Tibial nerve (tissue), 3 donors: Measurements from ENCODE around the gene MR1.

Experiments
- POLR2A ChIP-seq, 2 donors: fragments of 450-650 bp; IDR thresholded peaks; one replicate each; pipeline ENCODE4 v1.6.1; 2017; ENCODE audit warnings: antibody characterized with exemption in 2 of 2, mild to moderate bottlenecking in 2 of 2, moderate library complexity in 2 of 2
- TF ChIP-seq, protein P1 (sequence below), 5 experiments: fragments of 200-600 bp in 3 of 5; fragments of 450-650 bp in 2 of 5; sonication (generic) in 3 of 5; IDR thresholded peaks; one replicate each; pipeline ENCODE4 v1.5.1; 2016 to 2019; ENCODE audit warnings: antibody characterized with exemption in 5 of 5, mild to moderate bottlenecking in 3 of 5, moderate library complexity in 2 of 5

DNA sequence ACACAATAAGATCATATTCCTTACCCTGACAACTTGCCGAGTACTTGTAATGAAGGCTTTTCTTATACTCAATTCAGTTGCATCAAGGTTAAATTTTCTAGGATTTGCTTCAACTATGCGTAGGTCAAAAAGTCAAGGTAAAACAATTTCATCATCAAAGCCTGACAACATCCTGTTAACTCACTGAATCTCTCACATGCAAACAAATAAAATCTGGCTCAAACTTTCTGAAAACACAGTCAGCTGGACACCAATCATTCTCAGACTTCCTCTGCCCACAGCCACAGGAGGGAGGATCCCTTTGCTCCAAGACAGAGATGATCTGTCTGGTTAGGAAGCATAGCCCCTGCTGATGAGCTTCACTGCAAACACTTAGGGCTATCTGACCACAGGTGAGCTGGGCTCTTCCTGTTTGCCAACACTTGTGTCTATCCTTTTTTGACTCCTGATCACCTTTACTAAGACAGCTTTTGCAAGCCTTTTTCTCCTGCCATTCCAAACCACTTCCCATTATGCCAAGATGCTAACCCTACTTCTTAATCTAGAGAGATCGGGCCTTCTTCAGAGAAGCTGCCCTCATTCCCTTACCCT lies 31.1 kb upstream of the MR1 start:
- TF ChIP-seq, protein P1, sequence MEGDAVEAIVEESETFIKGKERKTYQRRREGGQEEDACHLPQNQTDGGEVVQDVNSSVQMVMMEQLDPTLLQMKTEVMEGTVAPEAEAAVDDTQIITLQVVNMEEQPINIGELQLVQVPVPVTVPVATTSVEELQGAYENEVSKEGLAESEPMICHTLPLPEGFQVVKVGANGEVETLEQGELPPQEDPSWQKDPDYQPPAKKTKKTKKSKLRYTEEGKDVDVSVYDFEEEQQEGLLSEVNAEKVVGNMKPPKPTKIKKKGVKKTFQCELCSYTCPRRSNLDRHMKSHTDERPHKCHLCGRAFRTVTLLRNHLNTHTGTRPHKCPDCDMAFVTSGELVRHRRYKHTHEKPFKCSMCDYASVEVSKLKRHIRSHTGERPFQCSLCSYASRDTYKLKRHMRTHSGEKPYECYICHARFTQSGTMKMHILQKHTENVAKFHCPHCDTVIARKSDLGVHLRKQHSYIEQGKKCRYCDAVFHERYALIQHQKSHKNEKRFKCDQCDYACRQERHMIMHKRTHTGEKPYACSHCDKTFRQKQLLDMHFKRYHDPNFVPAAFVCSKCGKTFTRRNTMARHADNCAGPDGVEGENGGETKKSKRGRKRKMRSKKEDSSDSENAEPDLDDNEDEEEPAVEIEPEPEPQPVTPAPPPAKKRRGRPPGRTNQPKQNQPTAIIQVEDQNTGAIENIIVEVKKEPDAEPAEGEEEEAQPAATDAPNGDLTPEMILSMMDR (IDR thresholded peaks at IDR 0.05) = no peak
- no peak for TF ChIP-seq POLR2A (IDR thresholded peaks at IDR 0.05)
